Neural progenitor cell (in vitro differentiated cells): ENCODE data around the gene CHDH. TPM values are rescaled to one million over a fixed set of nuclear protein-coding genes. Genes with fewer than 3 reads are reported as not detected.

Source experiments
- DNase-seq: peaks from one replicate; pipeline ENCODE4 v3.0.0-alpha.2; 2016; ENCODE audit warnings: low spot score
- H2AFZ ChIP-seq: fragments of 200-600 bp; sonication (generic); replicated peaks from 2 replicates; pipeline ENCODE4 v1.6.1; 2016; ENCODE audit warnings: antibody characterized with exemption
- H3F3A ChIP-seq: fragments of 200-600 bp; sonication (generic); 2 replicates; pipeline ENCODE4 v1.6.1; 2016; ENCODE audit warnings: antibody characterized with exemption, low read depth
- H3K27ac ChIP-seq: fragments of 200-600 bp; sonication (generic); 2 replicates; pipeline ENCODE4 v1.5.1; 2016; ENCODE audit warnings: mild to moderate bottlenecking
- H3K27me3 ChIP-seq: fragments of 200-600 bp; sonication (generic); 2 replicates; pipeline ENCODE4 v1.6.1; 2016; ENCODE audit warnings: mild to moderate bottlenecking, moderate library complexity
- H3K36me3 ChIP-seq: fragments of 200-600 bp; sonication (generic); 2 replicates; pipeline ENCODE4 v1.5.1; 2016
- H3K4me1 ChIP-seq: fragments of 200-600 bp; sonication (generic); 2 replicates; pipeline ENCODE4 v1.6.1; 2016; ENCODE audit warnings: mixed run types
- H3K4me2 ChIP-seq: fragments of 200-600 bp; sonication (generic); 2 replicates; pipeline ENCODE4 v1.6.1; 2016
- H3K4me3 ChIP-seq: fragments of 200-600 bp; sonication (generic); 2 replicates; pipeline ENCODE4 v1.5.1; 2016
- H3K79me2 ChIP-seq: fragments of 200-600 bp; sonication (generic); 2 replicates; pipeline ENCODE4 v1.6.1; 2016; ENCODE audit warnings: low read depth
- H3K9ac ChIP-seq: fragments of 200-600 bp; sonication (generic); 2 replicates; pipeline ENCODE4 v1.6.1; 2016
- H3K9me3 ChIP-seq: fragments of 200-600 bp; sonication (generic); 2 replicates; pipeline ENCODE4 v1.5.1; 2016; ENCODE audit warnings: low read depth
- H4K20me1 ChIP-seq: fragments of 200-600 bp; sonication (generic); 2 replicates; pipeline ENCODE4 v1.6.1; 2016; ENCODE audit warnings: low read depth
- H3K27ac Mint-ChIP-seq: 3 replicates; pipeline ENCODE4 v1.8.0; 2021; ENCODE audit warnings: mixed read lengths
- H3K27me3 Mint-ChIP-seq: 2 replicates; pipeline ENCODE4 v1.8.0; 2022; ENCODE audit warnings: low read depth, mild to moderate bottlenecking, inconsistent platforms, moderate library complexity, mixed read lengths; ENCODE audit not compliant: insufficient read depth
- H3K36me3 Mint-ChIP-seq: 3 replicates; pipeline ENCODE4 v1.8.0; 2021; ENCODE audit warnings: mixed read lengths
- H3K4me1 Mint-ChIP-seq: 3 replicates; pipeline ENCODE4 v1.8.0; 2021; ENCODE audit warnings: mixed read lengths
- H3K4me3 Mint-ChIP-seq: 3 replicates; pipeline ENCODE4 v1.8.0; 2021; ENCODE audit warnings: mild to moderate bottlenecking, moderate library complexity, mixed read lengths
- H3K9me3 Mint-ChIP-seq: 3 replicates; pipeline ENCODE4 v1.8.0; 2020; ENCODE audit warnings: mixed read lengths
- CTCF ChIP-seq: fragments of 200-600 bp; sonication (generic); IDR thresholded peaks from 2 replicates; pipeline ENCODE4 v1.5.1; 2017; ENCODE audit warnings: antibody characterized with exemption, mild to moderate bottlenecking
- EZH2 ChIP-seq: fragments of 200-600 bp; sonication (generic); IDR thresholded peaks from 2 replicates; pipeline ENCODE4 v1.6.1; 2017; ENCODE audit warnings: antibody characterized with exemption, mild to moderate bottlenecking, moderate library complexity
- EZH2phosphoT487 ChIP-seq: fragments of 200-600 bp; sonication (generic); IDR thresholded peaks from 2 replicates; pipeline ENCODE4 v1.6.1; 2017; ENCODE audit warnings: antibody characterized with exemption
- total RNA-seq: library from RNA; depleted of rRNA; stranded (reverse); fragments of >200 nt; gene quantifications from 2 replicates; pipeline ENCODE4 v1.2.3, GENCODE V29; 2015; ENCODE audit warnings: low replicate concordance

The CHDH gene
- total RNA-seq, 1 donor from 2014 or later = 1.5 TPM

DNA sequence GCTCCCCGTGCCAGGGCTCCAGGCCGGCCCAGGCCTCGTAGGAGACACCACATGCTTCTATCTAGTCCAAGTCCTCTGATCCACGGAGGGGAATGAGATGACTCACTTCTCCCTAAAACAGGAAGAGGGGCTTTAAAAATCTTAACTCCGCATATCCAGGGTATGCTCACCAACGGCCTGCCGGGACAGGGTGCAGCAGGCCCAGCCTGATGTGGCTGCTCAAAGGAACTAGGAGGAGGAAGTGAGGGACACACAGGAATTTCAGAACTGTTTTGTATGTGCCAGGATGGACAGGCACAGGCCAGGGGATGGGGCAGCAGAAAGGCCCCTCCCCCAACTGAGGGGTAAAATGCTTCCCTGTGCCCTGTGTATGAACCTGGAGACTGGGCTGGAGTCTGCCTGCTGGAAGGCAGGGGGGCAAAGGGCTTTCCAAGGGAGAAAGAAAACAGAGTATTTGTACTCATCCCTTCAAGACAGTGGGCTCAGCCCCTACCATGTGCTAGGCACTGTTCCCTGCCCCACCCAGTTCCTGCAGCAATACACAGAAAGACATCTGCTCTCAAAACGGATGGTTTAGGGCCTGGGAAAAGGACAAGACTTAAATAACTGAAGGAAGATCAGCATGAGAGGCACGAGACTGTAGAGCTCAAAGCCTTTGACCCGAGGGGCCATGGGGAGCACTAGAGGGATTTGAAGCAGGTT is 22.1 kb downstream of the CHDH start:
- Histone ChIP-seq H3K4me2 (no peak overlapping the region), H3K4me1 (no peaks in the 10 kb centered on the region), H3K79me2 (no peaks in the 10 kb centered on the region), H4K20me1 (peaks cover 4% of the 10 kb centered on the region), H3K27me3 (no peaks in the 10 kb centered on the region), H2AFZ (no peak overlapping the region), H3K9me3 (no peaks in the 10 kb centered on the region), H3K27ac (no peak overlapping the region), H3K36me3 (no peaks in the 10 kb centered on the region), H3K4me3 (no peak overlapping the region), H3K9ac (no peak overlapping the region), H3F3A (no peaks in the 10 kb centered on the region)
- Mint-ChIP-seq H3K9me3 (no peaks in the 10 kb centered on the region), H3K4me3 (no peak overlapping the region), H3K27ac (no peak overlapping the region), H3K27me3 (peaks cover 2% of the 10 kb centered on the region), H3K4me1 (peaks cover 13% of the 10 kb centered on the region), H3K36me3 (no peaks in the 10 kb centered on the region)
- no peak for TF ChIP-seq EZH2phosphoT487
- no peak for TF ChIP-seq EZH2
- no peak for TF ChIP-seq CTCF
- no peak for DNase-seq

DNA sequence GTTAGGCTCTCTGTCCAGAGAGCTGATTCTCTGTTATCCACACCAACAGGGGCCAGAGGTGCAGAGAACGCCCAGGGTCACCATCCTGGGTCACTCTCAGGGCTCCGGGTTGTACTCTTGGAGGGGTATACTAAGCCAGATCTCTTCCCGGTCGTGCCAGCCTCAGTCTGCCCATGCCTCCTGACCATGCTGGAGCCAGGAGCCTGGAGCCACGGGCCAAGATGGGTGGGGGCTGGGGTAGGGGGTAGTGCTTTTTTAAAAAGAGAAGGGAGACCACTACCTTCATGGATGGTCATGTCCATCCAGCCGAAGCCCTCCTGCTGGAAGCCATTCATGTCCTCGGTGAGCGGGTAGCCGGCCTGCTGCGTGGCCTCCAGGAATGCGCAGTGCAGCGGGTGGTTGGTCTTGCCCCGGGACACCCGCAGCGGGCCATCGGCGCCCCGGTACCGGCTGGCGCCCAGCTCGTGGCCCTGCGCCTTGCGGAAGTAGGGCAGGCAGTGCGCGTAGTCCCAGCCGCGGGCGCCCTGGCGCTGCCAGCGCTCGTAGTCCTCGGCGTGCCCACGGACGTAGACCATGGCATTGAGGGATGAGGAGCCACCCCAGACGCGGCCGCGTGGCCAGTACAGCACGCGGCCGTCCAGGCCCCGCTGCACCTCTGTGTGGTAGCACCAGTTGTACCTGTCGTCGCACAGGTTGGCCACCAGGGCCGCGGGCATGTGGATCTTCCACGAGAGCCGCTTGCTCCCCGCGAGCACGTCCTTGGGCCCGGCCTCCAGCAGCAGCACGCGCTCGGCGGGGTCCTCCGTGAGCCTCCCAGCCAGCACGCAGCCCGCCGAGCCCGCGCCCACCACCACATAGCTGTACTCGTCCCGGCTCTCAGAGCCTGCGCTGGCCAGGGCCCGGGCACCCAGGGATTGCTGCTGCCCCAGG is 22.9 kb downstream of the CHDH start:
- Histone ChIP-seq H3K36me3 (no peaks in the 10 kb centered on the region), H3F3A (no peaks in the 10 kb centered on the region), H3K4me2 (no peak overlapping the region), H3K79me2 (no peaks in the 10 kb centered on the region), H4K20me1 (no peaks in the 10 kb centered on the region), H3K9me3 (no peaks in the 10 kb centered on the region), H3K9ac (no peak overlapping the region), H3K27ac (no peak overlapping the region), H3K27me3 (no peaks in the 10 kb centered on the region), H2AFZ (no peak overlapping the region), H3K4me3 (no peak overlapping the region), H3K4me1 (no peaks in the 10 kb centered on the region)
- Mint-ChIP-seq H3K4me3 (no peak overlapping the region), H3K27ac (no peak overlapping the region), H3K9me3 (no peaks in the 10 kb centered on the region), H3K4me1 (peaks cover 13% of the 10 kb centered on the region), H3K36me3 (no peaks in the 10 kb centered on the region), H3K27me3 (no peaks in the 10 kb centered on the region)
- DNase-seq = no peak
- TF ChIP-seq EZH2phosphoT487 (no peak), CTCF (peak; percentile 5), EZH2 (no peak)

- no peak for TF ChIP-seq EZH2
- TF ChIP-seq CTCF = no peak
- no peak for TF ChIP-seq EZH2phosphoT487
- Mint-ChIP-seq H3K4me3 (no peak overlapping the region), H3K27me3 (no peaks in the 10 kb centered on the region), H3K27ac (no peak overlapping the region), H3K36me3 (no peaks in the 10 kb centered on the region), H3K4me1 (peaks cover 13% of the 10 kb centered on the region), H3K9me3 (no peaks in the 10 kb centered on the region)
- no peak for DNase-seq
- Histone ChIP-seq H3K9ac (no peak overlapping the region), H2AFZ (no peak overlapping the region), H3F3A (no peaks in the 10 kb centered on the region), H3K36me3 (no peaks in the 10 kb centered on the region), H4K20me1 (no peaks in the 10 kb centered on the region), H3K27me3 (no peaks in the 10 kb centered on the region), H3K27ac (no peak overlapping the region), H3K4me1 (no peaks in the 10 kb centered on the region), H3K79me2 (no peaks in the 10 kb centered on the region), H3K9me3 (no peaks in the 10 kb centered on the region), H3K4me2 (no peak overlapping the region), H3K4me3 (no peak overlapping the region)
Observed at GRCh38 chr3:53822331-53822741, 23.9 kb downstream of the CHDH start.
